SK-N-SH (cell line): ENCODE data around the gene LHFPL5. TPM values are rescaled to one million over a fixed set of nuclear protein-coding genes. Genes with fewer than 3 reads are reported as not detected.

Experiments used
- CTCF ChIA-PET: fragments of 300-600, 350-600 bp; formaldehyde crosslinking; extraction: SDS; loops from one replicate; lab custom pipeline; 2021; lab: Yijun Ruan, JAX
- POLR2A ChIA-PET: fragments of 350-600 bp; sonication (Branson Sonifier 250); formaldehyde crosslinking; extraction: SDS; loops from one replicate; lab custom pipeline; 2020; ENCODE audit warnings: antibody characterized with exemption, inconsistent platforms; lab: Yijun Ruan, JAX
- DNase-seq: peaks from one replicate; pipeline ENCODE4 v3.0.0; 2012
- H2AFZ ChIP-seq: fragments of 200-600 bp; sonication (generic); 2 replicates; pipeline ENCODE4 v1.8.1; 2016; ENCODE audit warnings: antibody characterized with exemption, mild to moderate bottlenecking, low read depth
- H3F3A ChIP-seq: fragments of 200-600 bp; sonication (generic); replicated peaks from 2 replicates; pipeline ENCODE3; 2016; ENCODE audit warnings: antibody characterized with exemption, mild to moderate bottlenecking; ENCODE audit not compliant: insufficient read depth
- H3K27ac ChIP-seq, 2 experiments: fragments of 200-500 bp in 1 of 2; fragments of 200-600 bp in 1 of 2; sonication (Bioruptor generic) in 1 of 2; sonication (generic), shearing (Covaris generic) in 1 of 2; 2 replicates each; pipeline versions ENCODE4 v1.5.1 to v1.6.1; 2014 to 2016; ENCODE audit warnings: low read depth in 2 of 2, inconsistent platforms in 1 of 2, low read length in 1 of 2, mild to moderate bottlenecking in 1 of 2, mixed read lengths in 1 of 2
- H3K27me3 ChIP-seq: fragments of 200-600 bp; sonication (generic), shearing (Covaris generic); 2 replicates; pipeline ENCODE4 v1.6.1; 2016; ENCODE audit warnings: mixed run types; ENCODE audit not compliant: insufficient read depth
- H3K36me3 ChIP-seq, 2 experiments: fragments of 200-500 bp in 1 of 2; fragments of 200-600 bp in 1 of 2; sonication (Bioruptor generic) in 1 of 2; sonication (generic) in 1 of 2; replicated peaks in 1 of 2; 2 replicates each; pipeline versions ENCODE3 to v1.5.1; 2014 to 2016; ENCODE audit warnings: low read length in 1 of 2, mild to moderate bottlenecking in 1 of 2; ENCODE audit not compliant: insufficient read depth in 2 of 2, control insufficient read depth in 1 of 2
- H3K4me1 ChIP-seq, 2 experiments: fragments of 200-500 bp in 1 of 2; fragments of 200-600 bp in 1 of 2; sonication (Bioruptor generic) in 1 of 2; sonication (generic), shearing (Covaris generic) in 1 of 2; 2 replicates each; pipeline versions ENCODE4 v1.5.1 to v1.6.1; 2014 to 2016; ENCODE audit warnings: low read depth in 1 of 2, low read length in 1 of 2, mixed run types in 1 of 2; ENCODE audit not compliant: insufficient read depth in 2 of 2, control insufficient read depth in 1 of 2
- H3K4me2 ChIP-seq: fragments of 200-600 bp; sonication (generic), shearing (Covaris generic); 2 replicates; pipeline ENCODE4 v1.6.1; 2017; ENCODE audit warnings: mixed run types
- H3K4me3 ChIP-seq, 2 experiments: fragments of 200-500 bp in 1 of 2; fragments of 200-600 bp in 1 of 2; sonication (Bioruptor generic) in 1 of 2; sonication (generic), shearing (Covaris generic) in 1 of 2; 2 replicates each; pipeline versions ENCODE4 v1.5.1 to v1.8.1; 2014 to 2016; ENCODE audit warnings: low read depth in 2 of 2, inconsistent platforms in 1 of 2, low read length in 1 of 2, mild to moderate bottlenecking in 1 of 2, mixed read lengths in 1 of 2, moderate library complexity in 1 of 2
- H3K79me2 ChIP-seq: fragments of 200-600 bp; sonication (generic); 2 replicates; pipeline ENCODE4 v1.8.1; 2017; ENCODE audit warnings: mild to moderate bottlenecking; ENCODE audit not compliant: insufficient read depth
- H3K9ac ChIP-seq: fragments of 200-600 bp; sonication (generic); 2 replicates; pipeline ENCODE4 v1.6.1; 2017; ENCODE audit warnings: mixed run types
- H3K9me2 ChIP-seq: fragments of 200-600 bp; sonication (generic); 2 replicates; pipeline ENCODE4 v1.6.1; 2017; ENCODE audit warnings: mixed run types
- H3K9me3 ChIP-seq: fragments of 200-600 bp; sonication (generic); 2 replicates; pipeline ENCODE4 v1.6.1; 2017; ENCODE audit warnings: mixed run types, mild to moderate bottlenecking, moderate library complexity
- H4K20me1 ChIP-seq: fragments of 200-600 bp; sonication (generic); 2 replicates; pipeline ENCODE4 v1.6.1; 2017; ENCODE audit warnings: mild to moderate bottlenecking, mixed run types; ENCODE audit not compliant: insufficient read depth
- CTCF ChIP-seq: fragments of 200-600 bp; sonication (generic); IDR thresholded peaks from 2 replicates; pipeline ENCODE4 v1.6.1; 2017; ENCODE audit warnings: antibody characterized with exemption, mild to moderate bottlenecking, moderate library complexity
- EZH2phosphoT487 ChIP-seq: fragments of 200-600 bp; sonication (generic); IDR thresholded peaks from 2 replicates; pipeline ENCODE4 v1.6.1; 2017; ENCODE audit warnings: low read depth, mixed run types, mild to moderate bottlenecking, antibody characterized with exemption, moderate library complexity, borderline replicate concordance
- FOXJ3 ChIP-seq: sonication (generic); formaldehyde crosslinking; IDR thresholded peaks from 2 replicates; pipeline ENCODE4 v1.5.1; 2020; ENCODE audit warnings: mild to moderate bottlenecking, missing genetic modification reagents
- FOXM1 ChIP-seq: IDR thresholded peaks from 2 replicates; pipeline ENCODE4 v1.4.0; 2012; ENCODE audit warnings: low read depth, mild to moderate bottlenecking
- GABPA ChIP-seq: IDR thresholded peaks from 2 replicates; pipeline ENCODE4 v1.4.0; 2012; ENCODE audit warnings: low read depth, mild to moderate bottlenecking
- MEF2A ChIP-seq: IDR thresholded peaks from 2 replicates; pipeline ENCODE4 v1.4.0; 2012; ENCODE audit warnings: low read depth, borderline replicate concordance
- MXI1 ChIP-seq: IDR thresholded peaks from 2 replicates; pipeline ENCODE4 v1.6.1; 2012; ENCODE audit warnings: mild to moderate bottlenecking, low read depth, low read length, improper control_type of control experiment
- NFIC ChIP-seq: IDR thresholded peaks from 2 replicates; pipeline ENCODE4 v1.4.0; 2012; ENCODE audit warnings: borderline replicate concordance
- PBX3 ChIP-seq: IDR thresholded peaks from 2 replicates; pipeline ENCODE4; 2012
- POLR2AphosphoS5 ChIP-seq: IDR thresholded peaks from 2 replicates; pipeline ENCODE4 v1.6.1; 2012; ENCODE audit warnings: low read depth, low read length
- RAD21 ChIP-seq: IDR thresholded peaks from 2 replicates; pipeline ENCODE4 v1.6.1; 2012; ENCODE audit warnings: mild to moderate bottlenecking, low read length
- REST ChIP-seq: IDR thresholded peaks from 2 replicates; pipeline ENCODE4 v1.6.1; 2012; ENCODE audit warnings: mild to moderate bottlenecking, low read depth, low read length, moderate library complexity
- RFX5 ChIP-seq: IDR thresholded peaks from 2 replicates; pipeline ENCODE4 v1.6.1; 2012; ENCODE audit warnings: mild to moderate bottlenecking, improper control_type of control experiment, low read length
- RXRA ChIP-seq: IDR thresholded peaks from 2 replicates; pipeline ENCODE4 v1.4.0; 2012; ENCODE audit warnings: low read depth, mild to moderate bottlenecking, borderline replicate concordance
- SIN3A ChIP-seq: IDR thresholded peaks from 2 replicates; pipeline ENCODE4 v1.6.1; 2012; ENCODE audit warnings: low read depth, mild to moderate bottlenecking, low read length, moderate library complexity, borderline replicate concordance
- SMC3 ChIP-seq: IDR thresholded peaks from 2 replicates; pipeline ENCODE4 v1.6.1; 2012; ENCODE audit warnings: low read depth, low read length, improper control_type of control experiment
- USF1 ChIP-seq: IDR thresholded peaks from 2 replicates; pipeline ENCODE4 v1.4.0; 2012; ENCODE audit warnings: low read depth, borderline replicate concordance
- WGBS: methylation state at CpG from one replicate; pipeline ENCODE4 v1.1.6; 2017; ENCODE audit warnings: low lambda C conversion rate; 5-methylcytosine and 5-hydroxymethylcytosine counted together
- polyA plus RNA-seq, 3 experiments: library from polyadenylated mRNA; depleted of rRNA; stranded (reverse); fragments of >200 nt; gene quantifications; 2 replicates each; pipeline ENCODE4 v1.2.3, GENCODE V29; 2012

Gene LHFPL5
- polyA plus RNA-seq, 1 of the 3 experiments (the other 2 are of a cell fraction), result not detected

GRCh38 chr6:35790683-35791082 is 14.5 kb upstream of the LHFPL5 start:
- no peak for TF ChIP-seq CTCF
- no peak for TF ChIP-seq POLR2AphosphoS5
- TF ChIP-seq NFIC, result no peak
- TF ChIP-seq FOXM1, result no peak
- TF ChIP-seq SIN3A, result no peak
- no peak for TF ChIP-seq MEF2A
- no peak for TF ChIP-seq PBX3
- TF ChIP-seq MXI1, result no peak
- no peak for TF ChIP-seq EZH2phosphoT487
- no peak for TF ChIP-seq FOXJ3 (CRISPR knock-in tag)
- no peak for TF ChIP-seq USF1
- no peak for TF ChIP-seq GABPA
- no peak for TF ChIP-seq REST
- no peak for TF ChIP-seq RAD21
- no peak for TF ChIP-seq SMC3
- TF ChIP-seq RXRA, result no peak
- no peak for TF ChIP-seq RFX5
- Histone ChIP-seq H3F3A (no peaks in the 10 kb centered on the region), H3K27me3 (peaks cover 44% of the 10 kb centered on the region), H3K9me3 (no peaks in the 10 kb centered on the region), H4K20me1 (no peaks in the 10 kb centered on the region), H3K36me3 (no peaks in the 10 kb centered on the region), H3K9ac (no peak overlapping the region), H3K4me2 (no peak overlapping the region), H3K79me2 (no peaks in the 10 kb centered on the region), H3K4me1 (no peaks in the 10 kb centered on the region), H3K27ac (no peak overlapping the region), H2AFZ (no peak overlapping the region), H3K4me3 (no peak overlapping the region), H3K9me2 (no peaks in the 10 kb centered on the region)
- POLR2A ChIA-PET, result no interaction called here
- CTCF ChIA-PET, result no interaction called here
- 78% methylated on average over 5 of the region's 5 CpGs for WGBS
- no peak for DNase-seq
